Gastrocnemius medialis (tissue), 4 donors: ENCODE results near the gene TTLL8. TPM values are rescaled to one million over a fixed set of nuclear protein-coding genes. Genes with fewer than 3 reads are reported as not detected.

Source experiments
- ATAC-seq, 2 donors: fragments of 150-250 bp; one replicate each; pipeline ENCODE4 v1.9.1; 2016
- DNase-seq, 2 donors: peaks; one replicate each; pipeline ENCODE4 v3.0.0-alpha.2; 2019
- H3K27ac ChIP-seq, 4 donors: fragments of 200-600 bp; sonication (generic); 1 replicate in 1 of 4; 2 replicates in 3 of 4; pipeline ENCODE4 v1.5.1; 2016 to 2018; ENCODE audit warnings: mild to moderate bottlenecking in 2 of 4, moderate library complexity in 1 of 4
- H3K27me3 ChIP-seq, 3 donors: fragments of 200-600 bp; sonication (generic) in 2 of 3; 1 replicate in 1 of 3; 2 replicates in 2 of 3; pipeline versions ENCODE4 v1.5.1 to v1.6.0; 2016 to 2019; ENCODE audit warnings: mild to moderate bottlenecking in 1 of 3, moderate library complexity in 1 of 3
- H3K36me3 ChIP-seq, 2 donors: fragments of 200-600 bp; sonication (generic) in 1 of 2; one replicate each; pipeline ENCODE4 v1.5.1; 2017 to 2018
- H3K4me1 ChIP-seq, 2 donors: fragments of 200-600 bp; sonication (generic) in 1 of 2; one replicate each; pipeline ENCODE4 v1.5.1; 2016 to 2017; ENCODE audit warnings: mild to moderate bottlenecking in 2 of 2
- H3K4me3 ChIP-seq, 4 donors: fragments of 200-600 bp; sonication (generic) in 3 of 4; 1 replicate in 1 of 4; 2 replicates in 3 of 4; pipeline ENCODE4 v1.5.1; 2016 to 2019; ENCODE audit warnings: mild to moderate bottlenecking in 2 of 4
- H3K9me3 ChIP-seq, 3 donors: fragments of 200-600 bp; sonication (generic) in 2 of 3; 1 replicate in 1 of 3; 2 replicates in 2 of 3; pipeline ENCODE4 v1.5.1; 2016 to 2019
- CTCF ChIP-seq, 5 experiments: fragments of 450-650 bp in 3 of 5; fragments of 200-600 bp in 2 of 5; sonication (generic) in 2 of 5; IDR thresholded peaks in 4 of 5; conservative IDR thresholded peaks in 1 of 5; 1 replicate in 4 of 5; 2 replicates in 1 of 5; pipeline ENCODE4 v1.5.1; 2016 to 2019; ENCODE audit warnings: antibody characterized with exemption in 5 of 5, mild to moderate bottlenecking in 3 of 5, moderate library complexity in 3 of 5
- POLR2A ChIP-seq, 2 donors: fragments of 450-650 bp; IDR thresholded peaks; one replicate each; pipeline ENCODE4 v1.6.1; 2017; ENCODE audit warnings: antibody characterized with exemption in 2 of 2, mild to moderate bottlenecking in 2 of 2, moderate library complexity in 2 of 2
- in situ Hi-C, 4 donors: fragments of 200-750 bp; cut with MboI; loops; one replicate each; pipeline versions ENCODE4 v1.15.0 to v1.8.0; 2017; ENCODE audit warnings: low sequenced_read_pairs in 4 of 4
- intact Hi-C: fragments of 100-400 bp; cut with DNase I; formaldehyde crosslinking; loops from one replicate; pipeline ENCODE4 v1.15.1; 2023; ENCODE audit warnings: low total_unique reads
- total RNA-seq, 4 donors: library from RNA; depleted of rRNA; stranded (reverse); fragments of >200 nt; gene quantifications; one replicate each; pipeline versions ENCODE4 v1.1.0 to v1.2.3, GENCODE V29; 2016

TTLL8 gene
- total RNA-seq, 4 donors from 2014 or later = not detected

GRCh38 chr22:50040717-50041116 is 17.4 kb downstream of the TTLL8 start:
- intact Hi-C loops (no loop called here), in situ Hi-C loops (loop anchor here in 3 of 4 donors (25.0 kb wide), 1 partner anchor 278 kb away; no protein-coding TSS in a partner anchor)
- peaks cover 0 to 5% (median 2%) of the 10 kb centered on the region in 3 donors for H3K27me3 ChIP-seq
- H3K4me3 ChIP-seq = no peak overlapping the region
- no peaks in the 10 kb centered on the region for H3K4me1 ChIP-seq
- no peaks in the 10 kb centered on the region for H3K9me3 ChIP-seq
- no peak overlapping the region for H3K27ac ChIP-seq
- TF ChIP-seq CTCF (IDR thresholded peaks at IDR 0.05 in 4 of 5, conservative IDR thresholded peaks at IDR 0.05 in 1 of 5) (no peak), POLR2A (IDR thresholded peaks at IDR 0.05) (no peak)
- ATAC-seq = no peak
- no peaks in the 10 kb centered on the region for H3K36me3 ChIP-seq
- no peak for DNase-seq

- no peak for ATAC-seq
- H3K27ac ChIP-seq = no peak overlapping the region
- no peak for TF ChIP-seq CTCF (IDR thresholded peaks at IDR 0.05 in 4 of 5, conservative IDR thresholded peaks at IDR 0.05 in 1 of 5)
- H3K4me1 ChIP-seq = no peaks in the 10 kb centered on the region
- no peak overlapping the region for H3K4me3 ChIP-seq
- in situ Hi-C loops (loop anchor here in 3 of 4 donors (5.0 to 25.0 kb wide), 2 partner anchors 108 to 278 kb away; no protein-coding TSS in a partner anchor), intact Hi-C loops (no loop called here)
- peaks cover 0 to 7% (median 0%) of the 10 kb centered on the region in 3 donors for H3K27me3 ChIP-seq
- no peaks in the 10 kb centered on the region for H3K9me3 ChIP-seq
- no peaks in the 10 kb centered on the region for H3K36me3 ChIP-seq
- DNase-seq = no peak
These were observed 18.2 kb downstream of the TTLL8 start for GRCh38 chr22:50039669-50040443.

- Histone ChIP-seq H3K27ac (no peak overlapping the region), H3K9me3 (no peaks in the 10 kb centered on the region), H3K4me3 (no peak overlapping the region), H3K27me3 (peaks cover 2 to 7% (median 6%) of the 10 kb centered on the region in 3 donors), H3K4me1 (no peaks in the 10 kb centered on the region), H3K36me3 (no peaks in the 10 kb centered on the region)
- ATAC-seq = no peak
- in situ Hi-C loops = loop anchor here in 3 of 4 donors (5.0 to 25.0 kb wide), 2 partner anchors 104 to 274 kb away; no protein-coding TSS in a partner anchor
- intact Hi-C loops = no loop called here
- no peak for DNase-seq
- TF ChIP-seq POLR2A (IDR thresholded peaks at IDR 0.05) = no peak
- TF ChIP-seq CTCF (IDR thresholded peaks at IDR 0.05 in 4 of 5, conservative IDR thresholded peaks at IDR 0.05 in 1 of 5) = no peak
These were observed 21.9 kb downstream of the TTLL8 start for GRCh38 chr22:50035976-50036724.

- H3K4me3 ChIP-seq = no peak overlapping the region
- TF ChIP-seq POLR2A (IDR thresholded peaks at IDR 0.05) = no peak
- TF ChIP-seq CTCF (IDR thresholded peaks at IDR 0.05 in 4 of 5, conservative IDR thresholded peaks at IDR 0.05 in 1 of 5) = no peak
- peaks cover 2 to 14% (median 14%) of the 10 kb centered on the region in 3 donors for H3K27me3 ChIP-seq
- DNase-seq (no peak), ATAC-seq (no peak)
- no peaks in the 10 kb centered on the region for H3K4me1 ChIP-seq
- no peaks in the 10 kb centered on the region for H3K9me3 ChIP-seq
- intact Hi-C loops = no loop called here
- in situ Hi-C loops = loop anchor here in 3 of 4 donors (5.0 to 25.0 kb wide), 2 partner anchors 103 to 273 kb away; no protein-coding TSS in a partner anchor
- H3K27ac ChIP-seq = no peak overlapping the region
- no peaks in the 10 kb centered on the region for H3K36me3 ChIP-seq
These were observed 22.8 kb downstream of the TTLL8 start for GRCh38 chr22:50035131-50035881.
